Gastrocnemius medialis (tissue), 4 donors: Measurements from ENCODE around the gene UTP11. TPM values are rescaled to one million over a fixed set of nuclear protein-coding genes. Genes with fewer than 3 reads are reported as not detected.

Experiments used
- ATAC-seq, 2 donors: fragments of 150-250 bp; one replicate each; pipeline ENCODE4 v1.9.1; 2016
- DNase-seq, 2 donors: peaks; one replicate each; pipeline ENCODE4 v3.0.0-alpha.2; 2019
- H3K27ac ChIP-seq, 4 donors: fragments of 200-600 bp; sonication (generic); 1 replicate in 1 of 4; 2 replicates in 3 of 4; pipeline ENCODE4 v1.5.1; 2016 to 2018; ENCODE audit warnings: mild to moderate bottlenecking in 2 of 4, moderate library complexity in 1 of 4
- H3K27me3 ChIP-seq, 3 donors: fragments of 200-600 bp; sonication (generic) in 2 of 3; 1 replicate in 1 of 3; 2 replicates in 2 of 3; pipeline versions ENCODE4 v1.5.1 to v1.6.0; 2016 to 2019; ENCODE audit warnings: mild to moderate bottlenecking in 1 of 3, moderate library complexity in 1 of 3
- H3K36me3 ChIP-seq, 2 donors: fragments of 200-600 bp; sonication (generic) in 1 of 2; one replicate each; pipeline ENCODE4 v1.5.1; 2017 to 2018
- H3K4me1 ChIP-seq, 2 donors: fragments of 200-600 bp; sonication (generic) in 1 of 2; one replicate each; pipeline ENCODE4 v1.5.1; 2016 to 2017; ENCODE audit warnings: mild to moderate bottlenecking in 2 of 2
- H3K4me3 ChIP-seq, 4 donors: fragments of 200-600 bp; sonication (generic) in 3 of 4; 1 replicate in 1 of 4; 2 replicates in 3 of 4; pipeline ENCODE4 v1.5.1; 2016 to 2019; ENCODE audit warnings: mild to moderate bottlenecking in 2 of 4
- H3K9me3 ChIP-seq, 3 donors: fragments of 200-600 bp; sonication (generic) in 2 of 3; 1 replicate in 1 of 3; 2 replicates in 2 of 3; pipeline ENCODE4 v1.5.1; 2016 to 2019
- CTCF ChIP-seq, 5 experiments: fragments of 450-650 bp in 3 of 5; fragments of 200-600 bp in 2 of 5; sonication (generic) in 2 of 5; IDR thresholded peaks in 4 of 5; conservative IDR thresholded peaks in 1 of 5; 1 replicate in 4 of 5; 2 replicates in 1 of 5; pipeline ENCODE4 v1.5.1; 2016 to 2019; ENCODE audit warnings: antibody characterized with exemption in 5 of 5, mild to moderate bottlenecking in 3 of 5, moderate library complexity in 3 of 5
- POLR2A ChIP-seq, 2 donors: fragments of 450-650 bp; IDR thresholded peaks; one replicate each; pipeline ENCODE4 v1.6.1; 2017; ENCODE audit warnings: antibody characterized with exemption in 2 of 2, mild to moderate bottlenecking in 2 of 2, moderate library complexity in 2 of 2
- in situ Hi-C, 4 donors: fragments of 200-750 bp; cut with MboI; loops; one replicate each; pipeline versions ENCODE4 v1.15.0 to v1.8.0; 2017; ENCODE audit warnings: low sequenced_read_pairs in 4 of 4
- intact Hi-C: fragments of 100-400 bp; cut with DNase I; formaldehyde crosslinking; loops from one replicate; pipeline ENCODE4 v1.15.1; 2023; ENCODE audit warnings: low total_unique reads
- total RNA-seq, 4 donors: library from RNA; depleted of rRNA; stranded (reverse); fragments of >200 nt; gene quantifications; one replicate each; pipeline versions ENCODE4 v1.1.0 to v1.2.3, GENCODE V29; 2016

UTP11 gene
- total RNA-seq, 4 donors from 2014 or later: 141 to 206 (median 186) TPM

- H3K4me3 ChIP-seq: peak overlapping the region; percentile 74 to 89 (median 83)
- DNase-seq: peak in 1 of 2 donors; percentile 55
- peaks cover 0 to 45% of the 10 kb centered on the region in 2 donors for H3K36me3 ChIP-seq
- no peaks in the 10 kb centered on the region for H3K27me3 ChIP-seq
- peak overlapping the region; percentile 94 to 100 (median 98) for H3K27ac ChIP-seq
- in situ Hi-C loops (no loop called here), intact Hi-C loops (loop anchor here (10.0 kb wide), 1 partner anchor 526 kb away; the partner anchor contains the start of gene ZC3H12A)
- H3K9me3 ChIP-seq: no peaks in the 10 kb centered on the region
- TF ChIP-seq POLR2A (IDR thresholded peaks at IDR 0.05) (no peak), CTCF (IDR thresholded peaks at IDR 0.05 in 4 of 5, conservative IDR thresholded peaks at IDR 0.05 in 1 of 5) (no peak)
- H3K4me1 ChIP-seq: peaks cover 47 to 66% of the 10 kb centered on the region in 2 donors
- no peak for ATAC-seq
Measured at GRCh38 chr1:38000529-38001455, 11.7 kb upstream of the UTP11 start.

- Histone ChIP-seq H3K4me3 (peak overlapping the region; percentile 74 to 89 (median 83)), H3K27ac (peak overlapping the region; percentile 94 to 100 (median 98)), H3K27me3 (no peaks in the 10 kb centered on the region), H3K4me1 (peaks cover 55 to 68% of the 10 kb centered on the region in 2 donors), H3K9me3 (no peaks in the 10 kb centered on the region), H3K36me3 (peaks cover 0 to 28% of the 10 kb centered on the region in 2 donors)
- intact Hi-C loops (loop anchor here (1.0 to 10.0 kb wide), 2 partner anchors 13 to 529 kb away; partner anchors contain the start of gene ZC3H12A), in situ Hi-C loops (no loop called here)
- TF ChIP-seq POLR2A (IDR thresholded peaks at IDR 0.05) (peak; percentile 82 to 94), CTCF (IDR thresholded peaks at IDR 0.05 in 4 of 5, conservative IDR thresholded peaks at IDR 0.05 in 1 of 5) (no peak)
- DNase-seq (peak; percentile 96 to 98), ATAC-seq (peak; percentile 48 to 56)
Measured at GRCh38 chr1:38003261-38004250, 9.0 kb upstream of the UTP11 start.

- H3K27ac ChIP-seq: peak overlapping the region; percentile 94 to 100 (median 98)
- in situ Hi-C loops: no loop called here
- intact Hi-C loops: loop anchor here (10.0 kb wide), 1 partner anchor 530 kb away; the partner anchor contains the start of gene ZC3H12A
- H3K4me3 ChIP-seq: peak overlapping the region; percentile 74 to 89 (median 83)
- no peak for TF ChIP-seq CTCF (IDR thresholded peaks at IDR 0.05 in 4 of 5, conservative IDR thresholded peaks at IDR 0.05 in 1 of 5)
- peak in 1 of 2 donors; percentile 62 for DNase-seq
- peaks cover 53 to 65% of the 10 kb centered on the region in 2 donors for H3K4me1 ChIP-seq
- no peaks in the 10 kb centered on the region for H3K27me3 ChIP-seq
- H3K36me3 ChIP-seq: peaks cover 0 to 22% of the 10 kb centered on the region in 2 donors
- no peak for ATAC-seq
- H3K9me3 ChIP-seq: no peaks in the 10 kb centered on the region
Measured at GRCh38 chr1:38004284-38005108, 8.0 kb upstream of the UTP11 start.
